BE2C (cell line): ENCODE measurements around the gene YIPF5.

Source experiments
- DNase-seq: peaks from one replicate; pipeline ENCODE4 v3.0.0-alpha.2; 2020
- H3K27me3 ChIP-seq: fragments of 250-450 bp; sonication (Bioruptor Pico); 2 replicates; pipeline ENCODE4 v1.5.1; 2020; ENCODE audit warnings: mild to moderate bottlenecking
- H3K36me3 ChIP-seq: fragments of 250-450 bp; sonication (Bioruptor Pico); 2 replicates; pipeline ENCODE4 v1.5.1; 2020; ENCODE audit warnings: mild to moderate bottlenecking
- H3K4me1 ChIP-seq: fragments of 250-450 bp; sonication (Bioruptor Pico); 2 replicates; pipeline ENCODE4 v1.5.1; 2020
- H3K4me3 ChIP-seq: 2 replicates; pipeline ENCODE4 v1.5.1; 2011; ENCODE audit warnings: low read depth, low read length
- H3K9me3 ChIP-seq: fragments of 250-450 bp; sonication (Bioruptor Pico); 2 replicates; pipeline ENCODE4 v1.5.1; 2020
- CTCF ChIP-seq: IDR thresholded peaks from 2 replicates; pipeline ENCODE4 v1.5.1; 2012; ENCODE audit warnings: mild to moderate bottlenecking, low read depth, low read length

YIPF5 gene

GRCh38 chr5:144117412-144117811, 53.0 kb downstream of the YIPF5 start:
- Histone ChIP-seq H3K36me3 (no peaks in the 10 kb centered on the region), H3K4me1 (no peaks in the 10 kb centered on the region), H3K27me3 (no peaks in the 10 kb centered on the region), H3K4me3 (no peak overlapping the region), H3K9me3 (no peaks in the 10 kb centered on the region)
- TF ChIP-seq CTCF, result no peak
- no peak for DNase-seq

GRCh38 chr5:144114571-144114970, 55.9 kb downstream of the YIPF5 start:
- Histone ChIP-seq H3K36me3 (no peaks in the 10 kb centered on the region), H3K27me3 (no peaks in the 10 kb centered on the region), H3K9me3 (no peaks in the 10 kb centered on the region), H3K4me1 (no peaks in the 10 kb centered on the region), H3K4me3 (no peak overlapping the region)
- no peak for TF ChIP-seq CTCF
- no peak for DNase-seq
